GM18499 (cell line): ENCODE data around the gene CCDC86.

ENCODE experiments used
- ATAC-seq: cut with Tn5 transposase; IDR thresholded peaks from one replicate; pipeline ENCODE4 v1.9.1; 2021; ENCODE audit warnings: moderate number of reproducible peaks; ENCODE audit not compliant: insufficient read depth, unreplicated experiment

Gene CCDC86

GRCh38 chr11:60830478-60831142, 11.3 kb upstream of the CCDC86 start:
- ATAC-seq = no peak

GRCh38 chr11:60831143-60831500, 10.8 kb upstream of the CCDC86 start:
- no peak for ATAC-seq

GRCh38 chr11:60831501-60832079, 10.3 kb upstream of the CCDC86 start:
- no peak for ATAC-seq

GRCh38 chr11:60834742-60835533, 7.0 kb upstream of the CCDC86 start:
- ATAC-seq = no peak

GRCh38 chr11:60835534-60835846, 6.4 kb upstream of the CCDC86 start:
- ATAC-seq = no peak

GRCh38 chr11:60836866-60837515, 4.9 kb upstream of the CCDC86 start:
- no peak for ATAC-seq

- no peak for ATAC-seq
These were observed 3.8 kb upstream of the CCDC86 start for GRCh38 chr11:60838132-60838531.

- no peak for ATAC-seq
These were observed 1.2 kb upstream of the CCDC86 start for GRCh38 chr11:60840470-60841430.

GRCh38 chr11:60842668-60843600, 1.0 kb downstream of the CCDC86 start:
- no peak for ATAC-seq

GRCh38 chr11:60844045-60844869, 2.3 kb downstream of the CCDC86 start:
- ATAC-seq = no peak

- ATAC-seq = no peak
These were observed 2.9 kb downstream of the CCDC86 start for GRCh38 chr11:60844870-60845221.

GRCh38 chr11:60845338-60845737, 3.4 kb downstream of the CCDC86 start:
- ATAC-seq = no peak

- ATAC-seq = no peak
These were observed 5.4 kb downstream of the CCDC86 start for GRCh38 chr11:60847281-60847680.

GRCh38 chr11:60847896-60848295, 6.0 kb downstream of the CCDC86 start:
- ATAC-seq = no peak

- ATAC-seq = no peak
These were observed 6.8 kb downstream of the CCDC86 start for GRCh38 chr11:60848714-60849151.

GRCh38 chr11:60849641-60850520, 8.0 kb downstream of the CCDC86 start:
- no peak for ATAC-seq

GRCh38 chr11:60851327-60852104, 9.6 kb downstream of the CCDC86 start:
- no peak for ATAC-seq
